Measurements from ENCODE around the gene FNBP1. TPM values are rescaled to one million over a fixed set of nuclear protein-coding genes. Genes with fewer than 3 reads are reported as not detected.

FNBP1 gene
- total and polyA plus RNA-seq, 10 of the 15 experiments (the other 5 are each of a cell fraction or from before 2014, with no cell fraction given) = 64.5 to 353 (median 179) TPM

- 40% methylated on average over 2 of the region's 2 CpGs for WGBS (ENCODE audit: insufficient coverage, insufficient replicate concordance, low lambda C conversion rate, missing lambda C conversion rate)
- POLR2A ChIA-PET = interaction anchor here (0.6 kb wide), 1 partner anchor 215 kb away, joined by 7 read pairs; no protein-coding TSS in a partner anchor
- no peak for FAIRE-seq
These were observed 197.6 kb downstream of the FNBP1 start for GRCh38 chr9:129845373-129845772.

More at GRCh38 chr9:129845373-129845772, 197.6 kb downstream of the FNBP1 start:
- no peaks in the 10 kb centered on the region for H3K9me3 ChIP-seq (replicated peaks; ENCODE audit: control insufficient read depth, insufficient read depth, low read length)
- H3K9ac ChIP-seq (ENCODE audit: control insufficient read depth, insufficient read depth, low read length) = no peak overlapping the region
- H3K27me3 ChIP-seq (replicated peaks in 1 of 2; ENCODE audit: control insufficient read depth in 2 of 2, insufficient read depth in 2 of 2, low read length in 1 of 2) = no peaks in the 10 kb centered on the region; a peak in 1 of 4 replicates
- H3K27ac ChIP-seq (ENCODE audit: control insufficient read depth, insufficient read depth) = no peak overlapping the region
- RAD21 ChIA-PET (ENCODE audit: unreplicated experiment) = no interaction called here
- no peak for TF ChIP-seq MEF2A (IDR thresholded peaks at IDR 0.05; ENCODE audit: insufficient read depth, low read depth, low read length)
- TF ChIP-seq POLR2AphosphoS5 (IDR thresholded peaks at IDR 0.05; ENCODE audit: low read length) = no peak
- no peak for TF ChIP-seq PAX5 (IDR thresholded peaks at IDR 0.05; ENCODE audit: borderline replicate concordance, low read depth, low read length)
- no peak for TF ChIP-seq HDAC2 (IDR thresholded peaks at IDR 0.05)
- TF ChIP-seq TCF12 (IDR thresholded peaks at IDR 0.05; ENCODE audit: low read depth, low read length) = no peak
- TF ChIP-seq ZBTB40 (IDR thresholded peaks at IDR 0.05; ENCODE audit: borderline replicate concordance) = no peak
- TF ChIP-seq CBX3 (IDR thresholded peaks at IDR 0.05; ENCODE audit: borderline replicate concordance, low read depth) = no peak
- DNase-seq (ENCODE audit: low read depth, low spot score) (no peak), ATAC-seq (no peak)
- no peak overlapping the region for H2AFZ ChIP-seq (ENCODE audit: control insufficient read depth, low read depth, low read length)
- CTCF ChIA-PET = no interaction called here
- no peaks in the 10 kb centered on the region for H3K4me1 ChIP-seq (ENCODE audit: control insufficient read depth, insufficient read depth, low read length)
- H3K4me3 ChIP-seq = no peak overlapping the region
- no peak overlapping the region for H3K4me2 ChIP-seq (ENCODE audit: control insufficient read depth, insufficient read depth)
- H3K36me3 ChIP-seq (ENCODE audit: control insufficient read depth in 2 of 2, insufficient read depth in 2 of 2, low read length in 1 of 2) = no peaks in the 10 kb centered on the region; a peak in 1 of 4 replicates
- BruUV-seq (replicated peaks) = no TSS peak
- intact Hi-C loops (cut with micrococcal nuclease; ENCODE audit: unreplicated experiment) = no loop called here
- SMC1A ChIA-PET (ENCODE audit: uncharacterized antibody, unreplicated experiment) = interaction anchor here (0.8 kb wide), 1 partner anchor 9 kb away, joined by 3 read pairs; no protein-coding TSS in a partner anchor
- in situ Hi-C loops (cut with MboI) = loop anchor here (25.0 kb wide), 1 partner anchor 1417 kb away; no protein-coding TSS in a partner anchor
- no peaks in the 10 kb centered on the region for H3K79me2 ChIP-seq (ENCODE audit: control insufficient read depth, insufficient read depth, low read length)
- no peaks in the 10 kb centered on the region for H4K20me1 ChIP-seq (ENCODE audit: control insufficient read depth, insufficient read depth)
